ENCODE data around the gene PIAS1. TPM values are rescaled to one million over a fixed set of nuclear protein-coding genes. Genes with fewer than 3 reads are reported as not detected.

PIAS1 gene
- total and polyA plus RNA-seq, 9 of the 15 experiments (the other 6 are each of a cell fraction or from before 2014, with no cell fraction given), result 18.0 to 59.1 (median 28.5) TPM

DNA sequence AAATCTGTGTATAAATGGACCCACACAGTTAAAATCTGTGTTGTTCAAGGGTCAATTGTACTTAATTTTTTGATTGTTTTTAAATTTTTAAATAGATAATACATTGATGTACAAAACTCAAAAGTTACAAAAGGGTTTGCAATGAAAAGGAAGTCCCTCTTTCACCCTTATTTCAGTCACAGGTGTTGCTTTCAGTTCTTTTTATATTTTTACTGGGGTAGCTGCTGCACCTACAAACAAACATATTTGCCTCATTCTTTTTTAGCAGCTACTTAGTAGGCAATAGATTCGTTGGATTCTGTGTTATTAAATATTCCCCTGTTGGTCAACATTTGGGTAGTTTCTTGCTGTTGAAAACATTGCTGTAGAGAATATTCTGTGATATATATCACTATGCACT is 44.4 kb downstream of the PIAS1 start:
- no TSS peak for BruUV-seq (replicated peaks)
- ATAC-seq, result no peak
- POLR2A ChIA-PET, result no interaction called here
- no peak for DNase-seq (ENCODE audit: extremely low read depth in 1 of 4, low spot score in 3 of 4)
- CTCF ChIA-PET (ENCODE audit: low intra/inter-chr PET ratio), result no interaction called here
- Histone ChIP-seq H3K9ac (ENCODE audit: insufficient read depth in 1 of 2, low read depth in 2 of 2, low read length in 2 of 2) (no peak overlapping the region), H2AFZ (ENCODE audit: low read depth, low read length) (no peak overlapping the region), H3K27me3 (ENCODE audit: control insufficient read depth in 2 of 2, insufficient read depth in 2 of 2, low read length in 2 of 2) (no peaks in the 10 kb centered on the region), H3K9me3 (replicated peaks; ENCODE audit: control insufficient read depth, insufficient read depth, low read depth, low read length) (peaks cover 8% of the 10 kb centered on the region), H3K27ac (ENCODE audit: extremely low read depth, low read depth, low read length) (no peak overlapping the region), H4K20me1 (replicated peaks; ENCODE audit: control insufficient read depth, insufficient read depth, low read length) (no peaks in the 10 kb centered on the region), H3K79me2 (ENCODE audit: control insufficient read depth, insufficient read depth, low read length) (peaks cover 87% of the 10 kb centered on the region), H3K36me3 (ENCODE audit: control insufficient read depth, insufficient read depth, low read length) (peaks cover 17% of the 10 kb centered on the region; the same call in 2 of the 3 replicates), H3K4me1 (replicated peaks in 1 of 2; ENCODE audit: control insufficient read depth in 2 of 2, insufficient read depth in 2 of 2, low read length in 2 of 2) (no peaks in the 10 kb centered on the region), H3K4me2 (ENCODE audit: insufficient read depth, low read length) (no peak overlapping the region), H3K9me1 (ENCODE audit: control insufficient read depth, insufficient read depth, low read length) (no peaks in the 10 kb centered on the region), H3K4me3 (no peak overlapping the region)
- intact Hi-C loops (cut with micrococcal nuclease), result no loop called here
- 47% methylated on average over 1 of the region's 1 CpG for WGBS (ENCODE audit: insufficient coverage, low coverage, missing lambda C conversion rate)
- in situ Hi-C loops (cut with MboI), result no loop called here
- FAIRE-seq, result no peak
- no peak for TF ChIP-seq LCOR (CRISPR knock-in tag; IDR thresholded peaks at IDR 0.05)
- TF ChIP-seq TCF3 (CRISPR knock-in tag; IDR thresholded peaks at IDR 0.05), result no peak
- TF ChIP-seq ZNF253 (CRISPR knock-in tag; conservative IDR thresholded peaks at IDR 0.05), result no peak
- TF ChIP-seq ATF7 (IDR thresholded peaks at IDR 0.05), result no peak
- TF ChIP-seq, protein P1, sequence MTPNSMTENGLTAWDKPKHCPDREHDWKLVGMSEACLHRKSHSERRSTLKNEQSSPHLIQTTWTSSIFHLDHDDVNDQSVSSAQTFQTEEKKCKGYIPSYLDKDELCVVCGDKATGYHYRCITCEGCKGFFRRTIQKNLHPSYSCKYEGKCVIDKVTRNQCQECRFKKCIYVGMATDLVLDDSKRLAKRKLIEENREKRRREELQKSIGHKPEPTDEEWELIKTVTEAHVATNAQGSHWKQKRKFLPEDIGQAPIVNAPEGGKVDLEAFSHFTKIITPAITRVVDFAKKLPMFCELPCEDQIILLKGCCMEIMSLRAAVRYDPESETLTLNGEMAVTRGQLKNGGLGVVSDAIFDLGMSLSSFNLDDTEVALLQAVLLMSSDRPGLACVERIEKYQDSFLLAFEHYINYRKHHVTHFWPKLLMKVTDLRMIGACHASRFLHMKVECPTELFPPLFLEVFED (CRISPR knock-in tag; conservative IDR thresholded peaks at IDR 0.05), result no peak
- no peak for TF ChIP-seq E2F3 (CRISPR knock-in tag; IDR thresholded peaks at IDR 0.05)
- no peak for TF ChIP-seq PCBP1 (IDR thresholded peaks at IDR 0.05; ENCODE audit: low read depth, low read length, poor library complexity, severe bottlenecking)
- no peak for TF ChIP-seq OTX1 (CRISPR knock-in tag; IDR thresholded peaks at IDR 0.05)
- no peak for TF ChIP-seq ZNF75A (CRISPR knock-in tag; IDR thresholded peaks at IDR 0.05)

Measured in K562 (cell line).